ENCODE results near the gene CCDC169. TPM values are rescaled to one million over a fixed set of nuclear protein-coding genes. Genes with fewer than 3 reads are reported as not detected.

The CCDC169 gene
- polyA plus RNA-seq, 1 experiment: 0.28 TPM

DNA sequence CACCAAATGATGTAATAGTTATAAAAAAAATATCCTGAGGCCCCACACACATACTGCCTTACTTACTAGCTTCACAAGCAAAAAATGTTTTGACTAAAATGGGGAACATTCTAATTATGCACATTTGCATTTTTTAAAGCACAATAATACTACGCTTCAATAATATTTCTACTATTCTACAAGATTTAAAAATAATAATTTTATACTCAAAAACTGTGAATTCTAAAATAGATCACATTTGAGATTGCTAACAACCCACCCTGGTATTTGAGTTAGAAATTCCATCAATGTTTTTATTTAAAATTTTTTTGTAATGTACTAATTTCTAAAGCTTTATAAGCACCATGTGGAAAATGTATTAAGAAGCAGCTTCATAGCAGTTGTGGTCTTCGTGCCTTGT lies 24.2 kb downstream of the CCDC169 start:
- TF ChIP-seq, protein P1, sequence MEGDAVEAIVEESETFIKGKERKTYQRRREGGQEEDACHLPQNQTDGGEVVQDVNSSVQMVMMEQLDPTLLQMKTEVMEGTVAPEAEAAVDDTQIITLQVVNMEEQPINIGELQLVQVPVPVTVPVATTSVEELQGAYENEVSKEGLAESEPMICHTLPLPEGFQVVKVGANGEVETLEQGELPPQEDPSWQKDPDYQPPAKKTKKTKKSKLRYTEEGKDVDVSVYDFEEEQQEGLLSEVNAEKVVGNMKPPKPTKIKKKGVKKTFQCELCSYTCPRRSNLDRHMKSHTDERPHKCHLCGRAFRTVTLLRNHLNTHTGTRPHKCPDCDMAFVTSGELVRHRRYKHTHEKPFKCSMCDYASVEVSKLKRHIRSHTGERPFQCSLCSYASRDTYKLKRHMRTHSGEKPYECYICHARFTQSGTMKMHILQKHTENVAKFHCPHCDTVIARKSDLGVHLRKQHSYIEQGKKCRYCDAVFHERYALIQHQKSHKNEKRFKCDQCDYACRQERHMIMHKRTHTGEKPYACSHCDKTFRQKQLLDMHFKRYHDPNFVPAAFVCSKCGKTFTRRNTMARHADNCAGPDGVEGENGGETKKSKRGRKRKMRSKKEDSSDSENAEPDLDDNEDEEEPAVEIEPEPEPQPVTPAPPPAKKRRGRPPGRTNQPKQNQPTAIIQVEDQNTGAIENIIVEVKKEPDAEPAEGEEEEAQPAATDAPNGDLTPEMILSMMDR (IDR thresholded peaks at IDR 0.05; ENCODE audit: insufficient read depth, low read depth, low read length): no peak
- POLR2A ChIA-PET: no interaction called here

DNA sequence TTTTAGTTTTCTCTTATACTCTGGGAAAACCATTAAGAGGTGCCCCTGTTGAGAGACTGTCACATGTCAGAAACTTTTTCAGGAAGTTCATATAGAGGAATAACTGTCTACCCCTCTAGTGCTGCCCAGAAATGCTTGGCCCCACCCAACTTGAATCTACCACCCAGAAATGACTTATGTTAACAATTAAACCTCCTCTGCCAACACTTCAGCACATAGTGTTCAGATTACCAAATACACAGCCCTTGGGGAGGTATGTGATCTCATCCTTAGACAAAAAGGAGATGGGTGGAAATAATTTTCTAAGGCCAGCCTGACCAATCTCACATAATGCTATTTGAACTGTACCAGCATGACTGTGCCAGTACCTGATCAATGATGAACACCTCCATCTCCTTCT lies 35.6 kb downstream of the CCDC169 start:
- Histone ChIP-seq H3K36me3 (ENCODE audit: control insufficient read depth, insufficient read depth, low read length) (no peaks in the 10 kb centered on the region), H3K4me3 (ENCODE audit: low read depth, low read length) (no peak overlapping the region), H3K27me3 (ENCODE audit: control insufficient read depth, insufficient read depth, low read length) (no peaks in the 10 kb centered on the region)
- CTCF ChIA-PET: interaction anchor here (1.0 to 1.8 kb wide), 3 partner anchors 13 to 20 kb away, joined by 3 to 5 read pairs (median 3); no protein-coding TSS in a partner anchor
- TF ChIP-seq, protein P1 (IDR thresholded peaks at IDR 0.05; ENCODE audit: insufficient read depth, low read depth, low read length): no peak
- DNase-seq (ENCODE audit: low read depth): no peak
- POLR2A ChIA-PET: no interaction called here

More for the DNA sequence above, 24.2 kb downstream of the CCDC169 start:
- CTCF ChIA-PET: interaction anchor here (1.0 to 15.4 kb wide), 5 partner anchors 10 to 296 kb away, joined by 3 to 296 read pairs (median 6); no protein-coding TSS in a partner anchor
- H3K36me3 ChIP-seq (ENCODE audit: control insufficient read depth, insufficient read depth, low read length): no peaks in the 10 kb centered on the region
- no peak overlapping the region for H3K4me3 ChIP-seq (ENCODE audit: low read depth, low read length)
- DNase-seq (ENCODE audit: low read depth): no peak
- no peaks in the 10 kb centered on the region for H3K27me3 ChIP-seq (ENCODE audit: control insufficient read depth, insufficient read depth, low read length)

DNA sequence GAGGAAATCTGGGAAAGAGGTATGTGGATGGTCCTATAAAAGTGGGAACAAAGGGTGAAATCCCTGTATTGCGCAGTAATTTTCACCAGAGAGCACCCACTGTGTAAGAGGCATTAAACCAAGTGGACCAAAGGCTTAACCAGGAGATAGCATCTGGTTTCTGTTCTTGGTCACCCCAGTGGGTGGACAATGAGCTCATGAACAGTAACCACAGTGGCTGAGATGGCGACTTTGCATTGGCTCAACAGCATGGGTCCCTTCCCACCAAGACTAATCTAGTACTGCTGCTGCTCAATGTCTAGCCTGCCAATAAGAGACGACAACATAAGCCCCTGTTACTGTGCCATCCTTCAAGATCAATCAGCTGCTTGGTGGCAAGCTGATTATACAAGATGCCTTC lies 36.6 kb downstream of the CCDC169 start:
- Histone ChIP-seq H3K4me3 (ENCODE audit: low read depth, low read length) (no peak overlapping the region), H3K27me3 (ENCODE audit: control insufficient read depth, insufficient read depth, low read length) (no peaks in the 10 kb centered on the region), H3K36me3 (ENCODE audit: control insufficient read depth, insufficient read depth, low read length) (no peaks in the 10 kb centered on the region)
- DNase-seq (ENCODE audit: low read depth): no peak
- ChIA-PET POLR2A (no interaction called here), CTCF (interaction anchor here (0.7 to 1.2 kb wide), 2 partner anchors 10 to 14 kb away, joined by 3 read pairs; no protein-coding TSS in a partner anchor)
- TF ChIP-seq, protein P1 (IDR thresholded peaks at IDR 0.05; ENCODE audit: insufficient read depth, low read depth, low read length): no peak

DNA sequence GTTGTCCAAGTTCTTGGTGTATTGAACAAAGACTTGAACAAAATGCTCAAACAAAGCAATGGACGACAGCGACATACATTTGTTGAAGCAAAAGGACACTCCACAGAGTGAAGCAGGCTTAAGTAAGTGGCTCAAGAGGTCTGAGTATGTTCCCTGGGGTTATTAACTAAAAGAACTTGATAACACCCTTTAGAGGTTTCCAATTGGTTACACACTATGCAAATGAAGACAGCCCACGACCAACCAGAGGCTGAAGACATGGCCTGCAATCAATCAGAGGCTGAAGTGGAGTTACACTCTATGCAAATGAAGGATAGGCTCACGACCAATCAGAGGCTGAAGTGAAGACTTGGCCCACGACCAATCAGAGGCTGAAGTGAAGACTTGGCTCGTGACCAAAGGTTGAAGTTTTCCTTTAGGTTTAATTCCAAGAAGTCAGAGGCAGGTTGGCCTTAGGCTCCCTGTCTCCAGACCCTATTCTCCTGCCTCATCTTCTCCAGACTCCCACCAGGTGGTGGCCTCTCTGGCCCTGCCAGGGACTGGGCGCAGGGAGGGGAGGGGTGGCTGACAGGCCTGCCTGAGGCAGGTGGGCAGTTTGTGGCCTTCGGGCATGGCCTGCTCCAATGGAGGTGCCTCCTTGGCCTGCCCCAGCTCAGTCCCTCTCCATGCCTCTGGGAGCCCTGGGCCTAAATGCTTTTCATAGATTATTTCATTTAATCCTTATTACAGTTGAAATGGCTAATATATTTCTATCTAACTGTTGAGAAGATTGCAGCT lies 38.1 kb downstream of the CCDC169 start:
- Histone ChIP-seq H3K4me3 (ENCODE audit: low read depth, low read length) (no peak overlapping the region), H3K27me3 (ENCODE audit: control insufficient read depth, insufficient read depth, low read length) (no peaks in the 10 kb centered on the region), H3K36me3 (ENCODE audit: control insufficient read depth, insufficient read depth, low read length) (no peaks in the 10 kb centered on the region)
- TF ChIP-seq, protein P1 (IDR thresholded peaks at IDR 0.05; ENCODE audit: insufficient read depth, low read depth, low read length): no peak
- ChIA-PET CTCF (interaction anchor here (1.5 kb wide), 1 partner anchor 14 kb away, joined by 3 read pairs; no protein-coding TSS in a partner anchor), POLR2A (no interaction called here)
- no peak for DNase-seq (ENCODE audit: low read depth)

DNA sequence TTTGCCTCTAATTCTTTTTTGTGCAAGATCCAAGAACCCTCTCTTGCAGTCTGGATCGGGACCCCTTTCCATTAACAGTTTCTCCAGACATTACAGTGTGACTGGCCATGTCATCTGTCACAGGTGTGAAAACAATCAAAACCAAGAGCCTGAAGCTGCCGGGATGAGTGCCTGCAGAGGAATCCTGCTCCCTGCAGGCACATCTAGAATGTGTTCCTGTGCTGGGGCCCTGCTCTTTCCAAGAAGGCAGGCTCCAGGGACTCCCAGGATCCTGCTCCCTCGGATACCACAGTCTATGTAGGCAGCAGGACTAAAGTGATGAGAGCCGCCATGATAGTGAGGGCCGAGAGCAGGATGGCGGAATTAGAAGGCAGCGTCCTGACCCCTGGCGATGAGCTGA lies 38.8 kb downstream of the CCDC169 start:
- TF ChIP-seq, protein P1 (IDR thresholded peaks at IDR 0.05; ENCODE audit: insufficient read depth, low read depth, low read length): no peak
- CTCF ChIA-PET: interaction anchor here (1.5 kb wide), 1 partner anchor 15 kb away, joined by 3 read pairs; no protein-coding TSS in a partner anchor
- DNase-seq (ENCODE audit: low read depth): no peak
- no peaks in the 10 kb centered on the region for H3K27me3 ChIP-seq (ENCODE audit: control insufficient read depth, insufficient read depth, low read length)
- no peaks in the 10 kb centered on the region for H3K36me3 ChIP-seq (ENCODE audit: control insufficient read depth, insufficient read depth, low read length)
- POLR2A ChIA-PET: no interaction called here
- no peak overlapping the region for H3K4me3 ChIP-seq (ENCODE audit: low read depth, low read length)
